OCI-M2 (cell line): ENCODE data around the gene ZNF649.

Experiments used
- DNase-seq: peaks from one replicate; lab custom pipeline; 2025; ENCODE audit not compliant: unreplicated experiment; lab: John Stamatoyannopoulos, UW

Gene ZNF649

DNA sequence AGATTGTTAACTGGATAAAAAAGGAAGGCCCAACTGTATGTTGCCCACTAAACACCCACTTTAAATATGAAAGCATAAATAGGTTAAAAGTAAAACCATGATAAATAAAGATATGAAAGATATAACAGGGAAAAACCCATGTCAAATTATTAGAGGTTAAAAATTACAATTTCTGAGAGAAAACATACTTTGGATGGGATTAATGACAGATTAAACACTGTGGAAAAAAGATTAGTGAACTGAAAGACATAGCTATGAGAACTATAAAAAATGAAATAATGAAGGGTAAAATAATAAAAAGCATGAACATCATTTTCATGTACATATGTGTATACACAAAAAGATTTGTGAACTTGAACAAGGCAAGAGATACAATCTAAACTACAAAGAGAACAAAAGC lies 14.9 kb downstream of the ZNF649 start:
- DNase-seq: no peak

DNA sequence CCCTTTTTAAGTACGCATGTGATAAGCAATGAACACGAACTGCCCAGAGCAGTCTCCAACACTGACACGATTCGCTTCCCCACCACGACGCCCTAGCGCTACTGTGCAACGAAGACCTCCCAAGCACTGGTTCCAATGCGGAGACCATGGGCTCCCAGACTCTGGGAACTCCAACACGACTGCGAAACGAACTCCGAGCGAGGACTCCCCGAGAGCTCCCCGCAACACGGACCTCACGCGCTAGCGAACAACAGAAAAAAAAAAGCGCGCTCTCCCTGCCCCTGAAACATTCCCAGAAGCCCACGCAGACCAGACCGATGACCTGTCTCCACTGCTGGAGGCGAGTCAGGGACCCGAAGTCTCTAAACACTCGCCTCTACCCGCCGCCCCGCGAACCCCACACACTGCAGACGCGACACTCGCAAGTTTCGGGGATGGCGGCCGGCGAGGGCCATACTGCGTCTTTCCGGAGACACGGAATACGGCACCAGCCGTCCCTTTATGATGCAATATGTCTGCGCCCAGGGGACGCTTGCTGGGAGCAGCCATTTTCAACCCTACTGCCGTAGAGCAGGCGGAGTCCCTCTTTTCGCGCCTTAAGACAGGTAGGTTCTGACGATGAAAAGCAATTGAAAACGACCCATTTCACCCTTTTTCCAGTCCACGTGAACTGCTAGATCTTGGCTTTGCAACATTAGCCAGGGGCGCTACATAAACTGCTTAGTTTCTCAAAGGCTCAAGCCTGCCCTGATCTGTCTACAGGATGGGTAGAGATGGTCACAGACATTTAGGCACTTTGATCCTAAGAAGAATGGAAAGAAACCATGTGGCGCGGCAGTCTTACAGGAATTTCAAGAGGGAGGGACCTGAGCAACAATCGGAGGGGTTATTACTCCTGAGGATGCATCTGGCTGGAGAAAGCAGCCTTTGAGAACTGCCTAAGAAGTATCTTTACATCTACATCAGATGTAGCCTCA lies 17.0 kb downstream of the ZNF649 start, which contains the start of gene ZNF577:
ZNF577 (minus strand) TSS at position 430 of the 977 bp plus-strand sequence. CDS start 7,569 bp downstream, outside the sequence.
- DNase-seq: no peak

DNA sequence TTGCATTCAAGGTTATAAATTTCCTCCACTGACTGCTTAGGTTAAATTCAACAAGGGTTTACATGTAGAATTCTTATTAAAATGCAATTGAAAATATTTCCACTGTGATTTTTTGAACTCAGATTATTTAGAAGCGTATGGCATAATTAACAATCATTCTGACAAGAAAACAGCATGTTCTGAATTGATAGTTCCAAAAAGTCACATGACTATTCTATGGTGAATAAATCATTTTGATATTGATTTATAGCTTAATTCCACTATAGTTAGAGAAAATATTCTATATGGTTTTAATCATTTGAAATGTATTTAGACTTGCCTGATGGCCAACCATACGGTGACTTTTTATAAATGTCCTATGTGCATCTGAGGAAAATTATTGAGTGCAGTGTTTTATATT lies 20.1 kb downstream of the ZNF649 start:
- no peak for DNase-seq

DNA sequence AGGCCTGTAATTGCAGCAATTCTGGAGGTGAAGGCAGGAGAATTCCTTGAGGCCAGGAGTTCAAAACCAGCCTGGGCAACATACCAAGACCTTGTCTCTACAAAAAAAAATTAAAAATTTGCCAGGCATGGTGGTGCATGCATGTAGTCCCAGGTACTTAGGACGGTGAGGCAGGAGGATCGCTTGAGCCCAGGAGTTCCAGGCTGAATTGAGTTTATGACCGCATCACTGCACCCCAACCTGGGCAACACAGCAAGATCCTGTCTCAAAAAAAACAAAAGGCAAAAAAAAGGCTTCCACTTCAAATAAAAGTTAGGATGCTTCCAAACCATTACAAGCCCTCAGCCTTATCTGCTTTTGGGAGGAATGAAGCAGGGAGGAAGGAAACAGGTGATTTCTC lies 22.3 kb downstream of the ZNF649 start:
- no peak for DNase-seq

DNA sequence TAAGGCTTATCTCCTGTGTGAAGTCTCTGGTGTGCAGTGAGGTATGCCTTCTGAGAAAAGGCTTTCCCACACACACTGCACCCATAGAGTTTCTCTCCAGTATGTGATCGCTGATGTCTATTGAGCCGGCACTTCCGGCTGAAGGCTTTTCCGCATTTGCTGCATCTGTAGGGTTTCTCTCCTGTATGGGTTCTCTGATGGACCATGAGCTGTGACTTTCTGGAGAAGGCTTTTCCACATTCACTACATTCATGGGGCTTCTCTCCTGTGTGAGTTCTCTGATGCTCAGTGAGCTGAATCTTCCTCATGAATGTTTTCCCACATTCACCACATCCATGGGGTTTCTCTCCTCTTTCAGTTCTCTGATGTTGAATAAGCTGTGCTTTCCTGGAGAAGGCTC lies 31.7 kb downstream of the ZNF649 start:
- no peak for DNase-seq

DNA sequence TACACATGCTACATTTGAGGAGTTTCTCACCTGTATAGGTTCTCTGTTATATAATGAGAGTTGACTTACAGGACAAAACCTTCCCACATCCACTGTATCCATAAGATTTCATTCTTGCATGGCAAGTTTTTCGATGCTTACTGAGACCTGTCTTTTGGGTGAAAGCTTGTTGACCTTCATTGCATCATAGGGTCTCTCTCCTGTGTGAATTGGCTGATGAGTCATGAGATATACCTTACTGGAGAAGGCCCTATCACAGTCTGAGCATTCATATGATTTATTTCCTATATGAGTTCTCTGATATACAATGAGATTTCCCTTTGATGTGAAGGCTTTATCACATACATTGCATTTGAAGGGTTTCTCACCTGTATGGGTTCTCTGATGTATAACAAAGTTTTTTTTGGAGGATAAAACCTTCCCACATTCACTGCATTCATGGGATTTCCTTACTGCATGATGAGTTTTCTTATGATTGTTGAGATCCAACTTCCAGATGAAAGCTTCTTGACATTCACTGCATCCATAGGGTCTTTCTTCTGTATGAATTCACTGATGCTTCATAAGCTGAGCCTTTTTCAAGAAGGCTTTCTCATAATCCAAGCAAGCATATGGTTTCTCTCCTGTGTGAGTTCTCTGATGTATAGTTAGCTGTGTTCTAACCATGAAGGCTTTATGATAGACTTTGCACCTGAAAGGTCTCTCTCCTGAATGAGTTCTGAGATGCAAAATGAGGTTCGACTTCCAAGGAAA lies 42.8 kb downstream of the ZNF649 start:
- no peak for DNase-seq
